ENCODE data around the gene TUBGCP6. TPM values are rescaled to one million over a fixed set of nuclear protein-coding genes. Genes with fewer than 3 reads are reported as not detected.

TUBGCP6 gene
- total and polyA plus RNA-seq, 10 of the 15 experiments (the other 5 are each of a cell fraction or from before 2014, with no cell fraction given) = 0.74 to 41.4 (median 19.4) TPM

- ATAC-seq (no peak), DNase-seq (ENCODE audit: low read depth, low spot score) (no peak), FAIRE-seq (no peak)
- ChIA-PET POLR2A (interaction anchor here (0.8 kb wide), 1 partner anchor 15 kb away, joined by 4 read pairs; no protein-coding TSS in a partner anchor), CTCF (no interaction called here), SMC1A (ENCODE audit: uncharacterized antibody, unreplicated experiment) (no interaction called here), RAD21 (ENCODE audit: unreplicated experiment) (no interaction called here)
- Histone ChIP-seq H3K27ac (ENCODE audit: control insufficient read depth, insufficient read depth) (no peak overlapping the region), H3K9me3 (replicated peaks; ENCODE audit: control insufficient read depth, insufficient read depth, low read length) (no peaks in the 10 kb centered on the region), H3K4me2 (ENCODE audit: control insufficient read depth, insufficient read depth) (no peak overlapping the region), H3K4me3 (no peak overlapping the region), H2AFZ (ENCODE audit: control insufficient read depth, low read depth, low read length) (no peak overlapping the region), H4K20me1 (ENCODE audit: control insufficient read depth, insufficient read depth) (no peaks in the 10 kb centered on the region; the same call in none of the 2 replicates), H3K36me3 (ENCODE audit: control insufficient read depth in 2 of 2, insufficient read depth in 2 of 2, low read length in 1 of 2) (peaks cover 10 to 48% of the 10 kb centered on the region in 2 experiments; a peak in 3 of 4 replicates), H3K9ac (ENCODE audit: control insufficient read depth, insufficient read depth, low read length) (no peak overlapping the region), H3K27me3 (replicated peaks in 1 of 2; ENCODE audit: control insufficient read depth in 2 of 2, insufficient read depth in 2 of 2, low read length in 1 of 2) (no peaks in the 10 kb centered on the region), H3K79me2 (ENCODE audit: control insufficient read depth, insufficient read depth, low read length) (peaks cover 37% of the 10 kb centered on the region), H3K4me1 (ENCODE audit: control insufficient read depth, insufficient read depth, low read length) (peaks cover 27% of the 10 kb centered on the region)
- TF ChIP-seq YY1 (IDR thresholded peaks at IDR 0.05; ENCODE audit: low read depth, low read length) (no peak), BCL11A (IDR thresholded peaks at IDR 0.05; ENCODE audit: low read depth, low read length) (no peak), ZNF274 (IDR thresholded peaks at IDR 0.05; ENCODE audit: insufficient read depth, insufficient read length) (no peak), ZNF217 (IDR thresholded peaks at IDR 0.05) (no peak), POLR2A (IDR thresholded peaks at IDR 0.05; ENCODE audit: low read depth, low read length) (peak; percentile 46; the same call in 1 of the 2 replicates)
- in situ Hi-C loops (cut with MboI) (no loop called here), intact Hi-C loops (cut with micrococcal nuclease; ENCODE audit: unreplicated experiment) (no loop called here)
- TSS peak; percentile 42 for BruUV-seq (replicated peaks)
- 97% methylated on average over 27 of the region's 37 CpGs for WGBS (ENCODE audit: insufficient coverage, insufficient replicate concordance, low lambda C conversion rate, missing lambda C conversion rate)
Measured at GRCh38 chr22:50289942-50290630, 45.3 kb upstream of the TUBGCP6 start.

GRCh38 chr22:50289151-50289941 lies 44.5 kb upstream of the TUBGCP6 start:
- in situ Hi-C loops (cut with MboI) = no loop called here
- FAIRE-seq = no peak
- no peak overlapping the region for H3K27ac ChIP-seq (ENCODE audit: control insufficient read depth, insufficient read depth)
- no TSS peak for BruUV-seq (replicated peaks)
- intact Hi-C loops (cut with micrococcal nuclease; ENCODE audit: unreplicated experiment) = no loop called here
- H3K36me3 ChIP-seq (ENCODE audit: control insufficient read depth in 2 of 2, insufficient read depth in 2 of 2, low read length in 1 of 2) = peaks cover 10 to 46% of the 10 kb centered on the region in 2 experiments; a peak in 3 of 4 replicates
- no peak overlapping the region for H2AFZ ChIP-seq (ENCODE audit: control insufficient read depth, low read depth, low read length)
- no peak overlapping the region for H3K4me3 ChIP-seq
- H3K9ac ChIP-seq (ENCODE audit: control insufficient read depth, insufficient read depth, low read length) = no peak overlapping the region
- no peaks in the 10 kb centered on the region for H3K27me3 ChIP-seq (replicated peaks in 1 of 2; ENCODE audit: control insufficient read depth in 2 of 2, insufficient read depth in 2 of 2, low read length in 1 of 2)
- POLR2A ChIA-PET = no interaction called here
- no peak for DNase-seq (ENCODE audit: low read depth, low spot score)
- SMC1A ChIA-PET (ENCODE audit: uncharacterized antibody, unreplicated experiment) = no interaction called here
- CTCF ChIA-PET = no interaction called here
- peaks cover 33% of the 10 kb centered on the region for H3K79me2 ChIP-seq (ENCODE audit: control insufficient read depth, insufficient read depth, low read length)
- H4K20me1 ChIP-seq (ENCODE audit: control insufficient read depth, insufficient read depth) = no peaks in the 10 kb centered on the region; the same call in none of the 2 replicates
- TF ChIP-seq POU2F2 (IDR thresholded peaks at IDR 0.05; ENCODE audit: borderline replicate concordance, low read depth, low read length) (no peak), SPI1 (IDR thresholded peaks at IDR 0.05; ENCODE audit: borderline replicate concordance, insufficient read depth, low read depth, low read length) (no peak), POLR2AphosphoS5 (IDR thresholded peaks at IDR 0.05; ENCODE audit: low read length) (0 out of 2 replicates have a peak, but pooled peaks have one; percentile 6), IKZF1 (conservative IDR thresholded peaks at IDR 0.05) (no peak), EED (IDR thresholded peaks at IDR 0.05; ENCODE audit: low read depth) (no peak), ZNF24 (IDR thresholded peaks at IDR 0.05) (no peak)
- no peak overlapping the region for H3K4me2 ChIP-seq (ENCODE audit: control insufficient read depth, insufficient read depth)
- WGBS (ENCODE audit: insufficient coverage, insufficient replicate concordance, low lambda C conversion rate, missing lambda C conversion rate) = 98% methylated on average over 49 of the region's 57 CpGs
- no peaks in the 10 kb centered on the region for H3K9me3 ChIP-seq (replicated peaks; ENCODE audit: control insufficient read depth, insufficient read depth, low read length)
- RAD21 ChIA-PET (ENCODE audit: unreplicated experiment) = no interaction called here
- peaks cover 24% of the 10 kb centered on the region for H3K4me1 ChIP-seq (ENCODE audit: control insufficient read depth, insufficient read depth, low read length)
- no peak for ATAC-seq
